NOMO-1 (cell line): ENCODE results near the gene ACBD7.

Source experiments
- DNase-seq, 2 experiments: peaks; one replicate each; lab custom pipeline; 2025; ENCODE audit not compliant: unreplicated experiment in 2 of 2; lab: John Stamatoyannopoulos, UW

Gene ACBD7

DNA sequence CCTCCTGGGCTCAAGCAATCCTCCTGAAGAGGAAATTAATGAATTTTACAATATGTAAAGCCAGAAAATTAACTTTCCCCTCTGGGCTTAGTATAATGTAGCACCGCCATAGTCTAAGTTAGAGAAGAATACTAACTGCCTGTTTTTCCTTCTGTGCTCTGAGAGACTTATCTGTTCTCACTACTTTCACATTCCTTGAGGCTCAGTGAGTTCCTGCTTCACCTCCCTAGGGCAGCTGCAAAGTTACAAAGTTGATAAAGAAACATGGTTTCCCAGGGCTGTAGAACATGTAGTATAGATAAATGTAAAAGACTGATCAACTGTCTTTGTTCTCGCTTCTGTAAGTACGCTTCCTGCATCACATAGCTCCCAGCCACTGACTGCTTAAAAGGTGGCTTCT is 60.8 kb downstream of the ACBD7 start:
- no peak for DNase-seq
